Coronary artery (tissue), 2 donors: ENCODE results near the gene DEPDC5.

Source experiments
- DNase-seq: peaks from one replicate; pipeline ENCODE4 v3.0.0-alpha.2; 2017; ENCODE audit warnings: low spot score
- H3K27ac ChIP-seq, 2 donors: fragments of 200-600 bp; sonication (generic); one replicate each; pipeline ENCODE4 v1.5.1; 2016 to 2019
- H3K4me3 ChIP-seq: fragments of 200-600 bp; sonication (generic); 2 replicates; pipeline ENCODE4 v1.5.1; 2016; ENCODE audit warnings: mild to moderate bottlenecking, moderate library complexity
- CTCF ChIP-seq: fragments of 200-600 bp; sonication (generic); IDR thresholded peaks from one replicate; pipeline ENCODE4 v1.5.1; 2019; ENCODE audit warnings: antibody characterized with exemption

DEPDC5 gene

GRCh38 chr22:31869739-31870138, 115.9 kb downstream of the DEPDC5 start:
- TF ChIP-seq CTCF = no peak
- Histone ChIP-seq H3K27ac (no peak overlapping the region), H3K4me3 (no peak overlapping the region)
- DNase-seq = no peak

- Histone ChIP-seq H3K27ac (no peak overlapping the region), H3K4me3 (no peak overlapping the region)
- TF ChIP-seq CTCF = no peak
- DNase-seq = no peak
Observed at GRCh38 chr22:31870890-31871289, 117.1 kb downstream of the DEPDC5 start.

GRCh38 chr22:31871480-31871879, 117.7 kb downstream of the DEPDC5 start:
- Histone ChIP-seq H3K27ac (no peak overlapping the region), H3K4me3 (no peak overlapping the region)
- TF ChIP-seq CTCF = no peak
- DNase-seq = no peak

GRCh38 chr22:31872209-31872608, 118.4 kb downstream of the DEPDC5 start:
- TF ChIP-seq CTCF = no peak
- Histone ChIP-seq H3K4me3 (no peak overlapping the region), H3K27ac (no peak overlapping the region)
- DNase-seq = no peak

GRCh38 chr22:31874821-31875220, 121.0 kb downstream of the DEPDC5 start:
- Histone ChIP-seq H3K4me3 (no peak overlapping the region), H3K27ac (no peak overlapping the region)
- DNase-seq = no peak
- TF ChIP-seq CTCF = no peak

- Histone ChIP-seq H3K27ac (no peak overlapping the region), H3K4me3 (no peak overlapping the region)
- no peak for TF ChIP-seq CTCF
- DNase-seq = no peak
Observed at GRCh38 chr22:31876156-31876920, 122.5 kb downstream of the DEPDC5 start.

- H3K4me3 ChIP-seq = no peak overlapping the region
- TF ChIP-seq CTCF = no peak
- no peak for DNase-seq
Observed at GRCh38 chr22:31879585-31879984, 125.8 kb downstream of the DEPDC5 start.

More at GRCh38 chr22:31879585-31879984, 125.8 kb downstream of the DEPDC5 start:
- H3K27ac ChIP-seq = no peak overlapping the region
